ENCODE data around the gene RPP25.

DNA sequence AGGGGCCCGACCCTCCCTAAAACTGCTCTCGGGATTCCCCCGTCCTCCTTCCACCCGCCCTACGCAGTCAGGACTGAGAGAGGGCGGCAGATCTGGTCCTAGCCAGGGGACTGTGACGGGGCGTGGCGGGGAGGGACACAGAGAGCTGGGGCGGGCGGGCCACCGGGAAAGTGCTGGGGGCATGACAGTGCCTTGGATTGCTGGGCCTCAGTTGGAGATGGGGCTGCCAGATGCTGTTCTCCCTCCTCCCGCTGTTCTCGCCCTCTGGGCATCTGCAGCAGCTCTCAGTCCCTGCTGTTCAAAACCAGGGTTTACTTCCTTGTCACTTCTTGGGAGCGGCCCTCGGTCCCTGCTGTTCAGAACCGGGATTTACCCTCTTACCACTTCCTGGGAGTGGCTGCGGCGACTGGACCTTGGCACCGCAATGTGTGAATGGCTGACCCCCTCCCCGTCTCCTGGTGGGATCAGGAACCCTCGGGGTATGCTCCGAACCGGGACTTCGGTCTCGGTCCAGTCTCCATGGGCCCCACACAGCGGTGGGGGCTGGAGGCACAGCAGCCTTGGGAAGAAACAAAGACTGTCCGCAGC is 1.8 kb upstream of the RPP25 start:
- TF ChIP-seq, protein P1, sequence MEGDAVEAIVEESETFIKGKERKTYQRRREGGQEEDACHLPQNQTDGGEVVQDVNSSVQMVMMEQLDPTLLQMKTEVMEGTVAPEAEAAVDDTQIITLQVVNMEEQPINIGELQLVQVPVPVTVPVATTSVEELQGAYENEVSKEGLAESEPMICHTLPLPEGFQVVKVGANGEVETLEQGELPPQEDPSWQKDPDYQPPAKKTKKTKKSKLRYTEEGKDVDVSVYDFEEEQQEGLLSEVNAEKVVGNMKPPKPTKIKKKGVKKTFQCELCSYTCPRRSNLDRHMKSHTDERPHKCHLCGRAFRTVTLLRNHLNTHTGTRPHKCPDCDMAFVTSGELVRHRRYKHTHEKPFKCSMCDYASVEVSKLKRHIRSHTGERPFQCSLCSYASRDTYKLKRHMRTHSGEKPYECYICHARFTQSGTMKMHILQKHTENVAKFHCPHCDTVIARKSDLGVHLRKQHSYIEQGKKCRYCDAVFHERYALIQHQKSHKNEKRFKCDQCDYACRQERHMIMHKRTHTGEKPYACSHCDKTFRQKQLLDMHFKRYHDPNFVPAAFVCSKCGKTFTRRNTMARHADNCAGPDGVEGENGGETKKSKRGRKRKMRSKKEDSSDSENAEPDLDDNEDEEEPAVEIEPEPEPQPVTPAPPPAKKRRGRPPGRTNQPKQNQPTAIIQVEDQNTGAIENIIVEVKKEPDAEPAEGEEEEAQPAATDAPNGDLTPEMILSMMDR (IDR thresholded peaks at IDR 0.05): peak in 4 of 12 donors; percentile 11 to 26 (median 24)
- peak in 1 of 2 donors; percentile 38 for TF ChIP-seq POLR2A (IDR thresholded peaks at IDR 0.05)

All from heart left ventricle (tissue), 13 donors.